Stomach (tissue), 9 donors: ENCODE data around the gene MRPL42. TPM values are rescaled to one million over a fixed set of nuclear protein-coding genes. Genes with fewer than 3 reads are reported as not detected.
"Not testable (repeated sequence)": the region's sequence is repeated elsewhere in the genome, so short reads cannot be mapped to it uniquely, and the experiment has no call there.

Experiments
- DNase-seq, 2 donors: peaks; one replicate each; pipeline versions ENCODE4 v3.0.0 to v3.0.0-alpha.2; 2013 to 2019
- H3K27ac ChIP-seq, 5 donors: fragments of 200-600 bp in 4 of 5; sonication (generic) in 4 of 5; one replicate each; pipeline ENCODE4 v1.5.1; 2013 to 2019; ENCODE audit warnings: mild to moderate bottlenecking in 1 of 5, moderate library complexity in 1 of 5
- H3K27me3 ChIP-seq, 3 donors: fragments of 200-600 bp; sonication (generic); one replicate each; pipeline ENCODE4 v1.5.1; 2017 to 2019; ENCODE audit warnings: mixed run types in 1 of 3
- H3K36me3 ChIP-seq, 4 donors: fragments of 200-600 bp; sonication (generic); 1 replicate in 3 of 4; 2 replicates in 1 of 4; pipeline ENCODE4 v1.5.1; 2016 to 2019
- H3K4me1 ChIP-seq, 4 donors: fragments of 200-600 bp; sonication (generic); one replicate each; pipeline ENCODE4 v1.5.1; 2016 to 2019
- H3K4me3 ChIP-seq, 4 donors: fragments of 200-600 bp; sonication (generic) in 3 of 4; one replicate each; pipeline ENCODE4 v1.5.1; 2016 to 2019; ENCODE audit warnings: mild to moderate bottlenecking in 1 of 4
- H3K9me3 ChIP-seq, 4 donors: fragments of 200-600 bp; sonication (generic); one replicate each; pipeline ENCODE4 v1.5.1; 2016 to 2019
- EP300 ChIP-seq: sonication (generic); formaldehyde crosslinking; IDR thresholded peaks from one replicate; pipeline ENCODE4 v1.6.1; 2017; ENCODE audit warnings: antibody characterized with exemption
- POLR2A ChIP-seq, 4 donors: fragments of 450-650 bp; IDR thresholded peaks; one replicate each; pipeline ENCODE4 v1.6.1; 2016; ENCODE audit warnings: antibody characterized with exemption in 4 of 4, control low read depth in 2 of 4, mild to moderate bottlenecking in 1 of 4, moderate library complexity in 1 of 4
- POLR2AphosphoS5 ChIP-seq, 3 donors: sonication (generic); formaldehyde crosslinking; IDR thresholded peaks; one replicate each; pipeline ENCODE4 v1.6.1; 2016; ENCODE audit warnings: antibody characterized with exemption in 3 of 3
- WGBS, 5 donors: extraction: QIAGEN DNeasy Blood & Tissue Kit in 3 of 5; methylation state at CpG; one replicate each; pipeline versions ENCODE4 v1.1.5 to v1.1.7; 2013 to 2018; 5-methylcytosine and 5-hydroxymethylcytosine counted together
- intact Hi-C: fragments of 100-400 bp; cut with DNase I; formaldehyde crosslinking; loops from one replicate; pipeline ENCODE4 v1.15.1; 2023; ENCODE audit warnings: low total_unique reads
- polyA plus RNA-seq, 3 donors: library from polyadenylated mRNA; stranded (reverse); fragments of 200-250 nt; gene quantifications; one replicate each; pipeline ENCODE4 v1.2.3, GENCODE V29; 2013
- total RNA-seq, 5 donors: library from RNA; depleted of rRNA; stranded (reverse); fragments of >200 nt; gene quantifications; one replicate each; pipeline versions ENCODE4 v1.1.0 to v1.2.3, GENCODE V29; 2014 to 2016
- TF ChIP-seq, protein P1 (sequence below), 7 experiments: fragments of 450-650 bp in 4 of 7; fragments of 200-600 bp in 3 of 7; sonication (generic) in 3 of 7; IDR thresholded peaks; one replicate each; pipeline ENCODE4 v1.5.1; 2016 to 2019; ENCODE audit warnings: antibody characterized with exemption in 7 of 7, control low read depth in 2 of 7, mild to moderate bottlenecking in 1 of 7
- donor health status: healthy with polysubstance abuse.
- donor health status: Bipolar disorder and iron deficiency.
- donor health status: healthy.

The MRPL42 gene
- total and polyA plus RNA-seq, 8 donors = 3.5 to 90.1 (median 31.2) TPM

DNA sequence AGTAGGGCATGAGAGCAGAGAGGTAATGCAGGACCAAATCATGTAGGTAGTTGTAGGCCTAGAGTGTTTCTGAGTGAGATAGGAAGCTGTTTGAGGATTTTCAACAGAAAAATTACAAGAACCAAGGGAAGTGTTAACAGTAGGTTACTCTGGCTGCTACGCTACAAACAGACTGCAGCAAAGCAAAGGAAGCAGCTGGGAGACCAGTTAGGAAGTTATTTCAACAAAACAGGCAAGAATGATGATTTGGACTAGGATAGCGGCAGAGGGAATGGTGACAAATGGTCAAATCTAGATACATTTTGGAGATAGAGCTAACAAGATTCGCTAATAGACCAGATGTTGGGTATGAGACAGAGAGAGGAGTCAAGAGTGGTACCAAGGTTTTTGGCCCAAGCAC is 26.8 kb downstream of the MRPL42 start:
- no peaks in the 10 kb centered on the region for H3K9me3 ChIP-seq
- no peak overlapping the region for H3K4me3 ChIP-seq
- intact Hi-C loops = no loop called here
- no peak overlapping the region for H3K27ac ChIP-seq
- 88 to 99% (median 94%) methylated on average over 3 of the region's 3 CpGs for WGBS, 5 donors
- TF ChIP-seq POLR2AphosphoS5 (IDR thresholded peaks at IDR 0.05) (no peak), EP300 (no peak), POLR2A (IDR thresholded peaks at IDR 0.05) (no peak)
- TF ChIP-seq, protein P1, sequence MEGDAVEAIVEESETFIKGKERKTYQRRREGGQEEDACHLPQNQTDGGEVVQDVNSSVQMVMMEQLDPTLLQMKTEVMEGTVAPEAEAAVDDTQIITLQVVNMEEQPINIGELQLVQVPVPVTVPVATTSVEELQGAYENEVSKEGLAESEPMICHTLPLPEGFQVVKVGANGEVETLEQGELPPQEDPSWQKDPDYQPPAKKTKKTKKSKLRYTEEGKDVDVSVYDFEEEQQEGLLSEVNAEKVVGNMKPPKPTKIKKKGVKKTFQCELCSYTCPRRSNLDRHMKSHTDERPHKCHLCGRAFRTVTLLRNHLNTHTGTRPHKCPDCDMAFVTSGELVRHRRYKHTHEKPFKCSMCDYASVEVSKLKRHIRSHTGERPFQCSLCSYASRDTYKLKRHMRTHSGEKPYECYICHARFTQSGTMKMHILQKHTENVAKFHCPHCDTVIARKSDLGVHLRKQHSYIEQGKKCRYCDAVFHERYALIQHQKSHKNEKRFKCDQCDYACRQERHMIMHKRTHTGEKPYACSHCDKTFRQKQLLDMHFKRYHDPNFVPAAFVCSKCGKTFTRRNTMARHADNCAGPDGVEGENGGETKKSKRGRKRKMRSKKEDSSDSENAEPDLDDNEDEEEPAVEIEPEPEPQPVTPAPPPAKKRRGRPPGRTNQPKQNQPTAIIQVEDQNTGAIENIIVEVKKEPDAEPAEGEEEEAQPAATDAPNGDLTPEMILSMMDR (IDR thresholded peaks at IDR 0.05) = no peak
- H3K4me1 ChIP-seq = no peaks in the 10 kb centered on the region
- no peak for DNase-seq
- peaks cover 9 to 58% (median 49%) of the 10 kb centered on the region in 4 donors for H3K36me3 ChIP-seq
- H3K27me3 ChIP-seq = no peaks in the 10 kb centered on the region

DNA sequence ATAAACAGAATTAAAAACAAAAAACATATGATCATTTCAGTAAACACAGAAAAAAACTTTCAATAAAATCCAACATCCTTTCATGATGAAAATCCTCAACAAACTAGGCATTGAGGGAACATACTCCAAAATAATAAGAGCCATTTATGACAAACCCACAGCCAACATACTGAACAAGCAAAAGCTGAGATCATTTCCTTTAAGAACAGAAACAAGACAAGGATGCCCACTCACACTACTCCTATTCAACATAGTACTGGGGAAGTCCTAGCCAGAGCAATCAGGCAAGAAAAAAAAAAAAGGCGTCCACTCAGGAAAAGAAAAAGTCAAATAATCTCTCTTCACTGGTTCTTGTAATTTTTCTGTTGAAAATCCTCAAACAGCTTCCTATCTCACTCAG is 30.1 kb downstream of the MRPL42 start:
- Histone ChIP-seq H3K27me3 (no peaks in the 10 kb centered on the region), H3K27ac (no peak overlapping the region), H3K4me1 (no peaks in the 10 kb centered on the region), H3K4me3 (no peak overlapping the region), H3K9me3 (no peaks in the 10 kb centered on the region), H3K36me3 (peaks cover 9 to 48% (median 28%) of the 10 kb centered on the region in 4 donors)
- DNase-seq = no peak
- WGBS, 5 donors = 90 to 100% (median 96%) methylated on average over 1 of the region's 1 CpG
- intact Hi-C loops = no loop called here
- TF ChIP-seq EP300 (no peak), POLR2A (IDR thresholded peaks at IDR 0.05) (no peak), POLR2AphosphoS5 (IDR thresholded peaks at IDR 0.05) (no peak)
- TF ChIP-seq, protein P1 (IDR thresholded peaks at IDR 0.05) = no peak

DNA sequence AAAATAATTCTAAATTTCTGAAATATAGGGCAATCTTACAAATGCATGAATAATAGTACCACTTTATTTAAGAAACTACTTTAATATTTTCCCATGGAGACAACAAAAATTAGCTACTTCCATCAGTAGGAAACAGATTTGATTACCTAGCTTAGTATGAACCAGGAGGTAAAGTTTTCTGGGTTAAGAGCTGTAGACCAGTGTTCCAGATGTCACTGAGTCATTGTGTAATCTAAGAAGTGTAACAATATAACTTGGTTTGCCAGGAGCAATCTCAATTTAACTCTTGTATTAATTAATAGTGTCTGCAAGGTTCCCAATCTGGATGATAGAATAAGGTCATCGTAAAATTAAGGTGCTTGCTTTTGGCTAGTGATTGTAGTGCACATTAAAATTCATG is 31.5 kb downstream of the MRPL42 start:
- intact Hi-C loops, DNase-seq, H3K4me3 ChIP-seq, H3K27ac ChIP-seq, H3K4me1 ChIP-seq, H3K27me3 ChIP-seq, H3K9me3 ChIP-seq: not testable (repeated sequence)
- WGBS, 5 donors = no CpG with 5 or more reads among the region's 1 CpG
- peaks cover 9 to 48% (median 29%) of the 10 kb centered on the region in 4 donors for H3K36me3 ChIP-seq

DNA sequence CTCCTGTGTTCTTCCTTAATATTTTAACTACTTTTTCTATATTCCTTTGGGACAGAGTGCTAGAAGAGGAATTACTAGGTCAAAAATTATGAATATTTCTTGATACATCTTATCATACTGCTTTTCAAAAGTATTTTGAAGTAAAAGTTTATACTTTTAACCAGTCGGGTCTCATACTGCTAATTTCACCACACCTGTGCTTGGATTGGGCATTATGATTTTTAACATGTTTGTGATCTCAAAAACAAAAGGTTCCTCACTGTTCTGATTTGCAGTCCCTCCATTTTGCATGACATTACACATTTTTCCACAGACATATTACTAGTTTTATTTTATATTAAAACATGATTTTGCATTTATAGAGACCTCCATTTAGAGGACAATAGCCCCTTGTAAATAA is 32.9 kb downstream of the MRPL42 start:
- no peaks in the 10 kb centered on the region for H3K9me3 ChIP-seq
- H3K4me3 ChIP-seq = no peak overlapping the region
- intact Hi-C loops = loop anchor here (5.0 kb wide), 2 partner anchors 67 to 602 kb away; no protein-coding TSS in a partner anchor
- no peak for TF ChIP-seq POLR2AphosphoS5 (IDR thresholded peaks at IDR 0.05)
- TF ChIP-seq, protein P1 (IDR thresholded peaks at IDR 0.05) = no peak
- no peak for TF ChIP-seq EP300
- no peak for TF ChIP-seq POLR2A (IDR thresholded peaks at IDR 0.05)
- no peak overlapping the region for H3K27ac ChIP-seq
- 90 to 98% (median 94%) methylated on average over 1 of the region's 1 CpG for WGBS, 5 donors
- no peak for DNase-seq
- H3K27me3 ChIP-seq = no peaks in the 10 kb centered on the region
- H3K4me1 ChIP-seq = no peaks in the 10 kb centered on the region
- peaks cover 0 to 37% (median 23%) of the 10 kb centered on the region in 4 donors for H3K36me3 ChIP-seq

DNA sequence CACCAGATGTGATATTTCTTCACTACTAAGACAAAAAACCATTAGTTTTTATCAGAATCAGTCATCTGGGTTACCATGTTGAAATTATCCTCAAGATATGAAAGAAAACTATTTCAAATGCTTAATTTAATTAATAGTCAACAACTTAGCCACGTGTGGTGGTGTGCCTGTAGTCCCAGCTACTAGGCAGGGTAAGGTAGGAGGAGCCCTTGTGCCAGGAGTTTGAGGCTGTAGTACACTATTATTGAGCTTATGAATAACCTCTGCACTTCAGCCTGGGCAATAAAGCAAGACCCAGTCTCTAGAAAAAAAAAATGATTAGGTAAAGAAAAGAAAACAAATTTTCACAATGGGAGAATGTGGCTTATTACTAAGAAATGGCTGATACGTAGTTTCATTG is 33.4 kb downstream of the MRPL42 start:
- no peaks in the 10 kb centered on the region for H3K4me1 ChIP-seq
- no peak overlapping the region for H3K27ac ChIP-seq
- TF ChIP-seq POLR2AphosphoS5 (IDR thresholded peaks at IDR 0.05) = no peak
- TF ChIP-seq POLR2A (IDR thresholded peaks at IDR 0.05) = no peak
- TF ChIP-seq, protein P1 (IDR thresholded peaks at IDR 0.05) = no peak
- TF ChIP-seq EP300 = no peak
- no peaks in the 10 kb centered on the region for H3K27me3 ChIP-seq
- WGBS, 5 donors = 57 to 74% (median 66%) methylated on average over 2 of the region's 2 CpGs
- intact Hi-C loops = loop anchor here (5.0 kb wide), 2 partner anchors 67 to 602 kb away; no protein-coding TSS in a partner anchor
- no peak for DNase-seq
- H3K4me3 ChIP-seq = no peak overlapping the region
- no peaks in the 10 kb centered on the region for H3K9me3 ChIP-seq
- peaks cover 0 to 35% (median 19%) of the 10 kb centered on the region in 4 donors for H3K36me3 ChIP-seq
